SKM-1 treated with dmso at 0.1 percent for 144 hours (cell line): Measurements from ENCODE around the gene TRIM46.
"Not testable (repeated sequence)": the region's sequence is repeated elsewhere in the genome, so short reads cannot be mapped to it uniquely, and the experiment has no call there.

Experiments
- DNase-seq: peaks from one replicate; lab custom pipeline; 2025; ENCODE audit not compliant: unreplicated experiment; lab: John Stamatoyannopoulos, UW

TRIM46 gene

DNA sequence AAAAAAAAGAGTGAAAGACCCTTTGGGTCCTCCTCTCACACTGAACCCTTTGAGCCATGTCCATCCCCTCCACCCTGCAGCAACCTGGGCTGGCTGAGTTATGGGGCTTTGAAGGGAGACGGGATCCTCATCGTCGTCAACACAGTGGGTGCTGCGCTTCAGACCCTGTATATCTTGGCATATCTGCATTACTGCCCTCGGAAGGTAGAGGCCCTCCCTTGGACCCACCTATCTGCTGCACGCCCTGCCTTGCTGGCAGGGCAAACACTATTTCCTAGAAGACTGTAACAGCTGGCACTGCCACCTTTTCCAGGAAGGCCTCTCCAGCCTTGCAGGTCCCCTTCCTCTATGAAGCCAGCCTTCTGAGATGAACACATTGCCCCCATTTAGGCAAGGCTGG is 36.9 kb upstream of the TRIM46 start:
- DNase-seq, result no peak

DNA sequence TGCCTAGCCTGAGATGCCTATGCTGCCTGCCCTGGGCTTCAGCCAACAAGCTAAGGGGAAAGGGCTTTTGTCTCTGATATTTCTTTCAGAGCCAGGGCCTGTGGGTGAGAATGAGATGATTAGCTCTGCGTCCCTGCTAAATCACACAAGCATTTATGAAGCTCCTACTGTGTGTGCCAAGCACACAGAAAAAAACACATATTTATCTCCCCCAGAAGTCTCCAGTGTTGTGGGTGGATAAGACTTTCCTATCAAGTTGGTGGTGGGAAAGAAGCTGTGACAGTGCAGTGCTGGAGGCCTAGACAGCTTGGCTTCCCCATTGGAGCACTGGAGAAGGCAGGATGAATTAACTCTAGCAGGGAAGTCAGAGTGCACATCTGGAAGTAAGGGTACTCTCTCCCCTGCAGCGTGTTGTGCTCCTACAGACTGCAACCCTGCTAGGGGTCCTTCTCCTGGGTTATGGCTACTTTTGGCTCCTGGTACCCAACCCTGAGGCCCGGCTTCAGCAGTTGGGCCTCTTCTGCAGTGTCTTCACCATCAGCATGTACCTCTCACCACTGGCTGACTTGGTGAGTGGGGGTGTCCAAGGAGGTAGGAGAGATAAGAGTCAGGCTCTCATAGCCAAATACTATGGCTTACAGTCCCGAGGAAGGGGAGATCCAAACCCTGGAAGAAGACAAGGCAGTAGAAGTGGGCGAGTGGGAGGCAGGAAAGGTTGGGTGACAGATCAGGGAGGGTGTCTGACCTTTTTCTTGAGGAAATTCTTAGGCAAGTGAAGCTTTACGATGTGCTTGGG is 36.3 kb upstream of the TRIM46 start:
- no peak for DNase-seq

DNA sequence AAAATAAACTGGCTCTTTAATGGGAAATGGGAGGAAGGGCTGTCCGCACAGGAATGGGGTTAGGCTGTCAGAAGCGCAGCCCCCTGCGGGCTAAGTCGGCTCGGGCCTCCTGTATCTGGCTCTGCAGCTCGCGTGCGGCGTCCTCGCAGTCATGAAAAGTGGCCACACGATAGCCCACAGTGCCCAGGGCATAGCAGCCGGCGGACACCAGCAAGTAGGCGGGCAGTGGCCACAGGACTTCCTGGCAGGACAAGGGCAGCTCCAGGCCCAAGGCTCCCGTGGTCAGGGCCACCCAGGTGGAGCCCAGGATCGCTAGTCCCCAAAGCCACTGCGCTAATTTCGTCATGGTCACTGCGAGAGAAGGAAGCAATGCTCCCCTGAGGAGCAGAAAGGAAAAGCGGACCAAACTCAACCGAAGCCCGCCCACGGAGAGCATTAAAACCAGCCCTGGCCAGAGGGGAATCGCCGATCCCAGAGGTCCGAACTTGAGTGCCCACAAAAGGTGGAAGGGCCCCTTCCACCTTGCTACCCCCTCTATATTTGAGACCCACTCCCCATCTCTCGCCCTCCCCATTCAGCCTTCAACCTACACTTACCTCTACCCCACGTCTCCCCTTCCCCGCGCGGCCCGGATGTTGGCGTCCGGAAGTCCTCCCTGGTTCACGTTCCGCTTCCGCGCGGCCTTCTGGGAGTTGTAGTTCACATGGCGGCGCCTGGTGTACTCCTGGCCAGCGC is 33.6 kb upstream of the TRIM46 start, which contains the start of gene DPM3:
Gene DPM3, minus strand, starts transcription at position 637 of the 735 bp plus-strand sequence. Its CDS starts 291 bp downstream, at position 346.
- DNase-seq, result peak; percentile 90

DNA sequence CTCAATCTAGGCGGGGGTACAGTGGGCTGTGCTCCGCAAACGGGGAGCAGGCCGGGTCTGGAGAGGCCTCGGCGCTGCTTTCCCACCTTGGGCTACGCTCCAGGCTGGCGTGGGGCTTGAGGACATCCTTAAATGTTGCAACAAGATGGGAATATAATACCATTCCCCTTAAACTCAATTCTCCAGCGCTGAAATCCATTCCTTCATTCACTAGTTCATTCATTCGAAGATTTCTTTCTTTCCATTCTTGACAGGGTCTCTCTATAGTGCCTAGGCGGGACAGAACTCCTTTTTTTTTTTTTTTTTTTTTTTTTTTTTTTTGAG is 33.1 kb upstream of the TRIM46 start:
- DNase-seq, result no peak

DNA sequence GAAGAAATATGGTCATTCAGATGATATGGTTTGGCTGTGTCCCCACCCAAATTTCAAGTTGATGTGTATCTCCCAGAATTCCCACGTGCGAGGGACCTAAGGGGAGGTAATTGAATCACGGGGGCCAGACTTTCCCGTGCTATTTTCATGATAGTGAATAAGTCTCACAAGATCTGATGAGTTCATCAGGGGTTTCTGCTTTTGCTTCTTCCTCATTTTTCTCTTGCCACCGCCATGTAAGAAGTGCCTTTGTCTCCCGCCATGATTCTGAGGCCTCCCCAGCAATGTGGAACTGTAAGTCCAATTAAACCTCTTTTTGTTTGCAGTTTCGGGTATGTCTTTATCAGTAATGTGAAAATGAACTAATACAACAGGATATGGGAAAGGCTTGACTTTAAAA is 31.9 kb upstream of the TRIM46 start:
- no peak for DNase-seq

DNA sequence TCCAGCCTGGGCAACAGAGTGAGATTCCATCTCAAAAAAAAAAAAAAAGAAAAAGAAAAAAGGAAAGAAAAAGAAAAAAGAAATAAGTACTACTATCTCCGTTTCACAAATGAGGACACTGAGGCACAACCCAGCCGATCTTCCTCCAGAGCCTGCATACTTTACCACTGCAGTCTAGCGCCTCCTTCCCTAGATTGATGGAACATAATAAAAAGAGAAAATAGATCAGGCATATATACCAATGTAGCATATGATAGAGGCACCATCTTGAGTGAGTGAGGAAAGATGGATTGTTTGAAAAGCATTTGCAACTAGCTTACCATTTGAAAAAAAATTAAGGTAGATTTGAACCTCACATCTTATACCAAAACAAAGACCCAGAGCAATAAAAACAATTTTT is 28.2 kb upstream of the TRIM46 start:
- DNase-seq, result no peak

DNA sequence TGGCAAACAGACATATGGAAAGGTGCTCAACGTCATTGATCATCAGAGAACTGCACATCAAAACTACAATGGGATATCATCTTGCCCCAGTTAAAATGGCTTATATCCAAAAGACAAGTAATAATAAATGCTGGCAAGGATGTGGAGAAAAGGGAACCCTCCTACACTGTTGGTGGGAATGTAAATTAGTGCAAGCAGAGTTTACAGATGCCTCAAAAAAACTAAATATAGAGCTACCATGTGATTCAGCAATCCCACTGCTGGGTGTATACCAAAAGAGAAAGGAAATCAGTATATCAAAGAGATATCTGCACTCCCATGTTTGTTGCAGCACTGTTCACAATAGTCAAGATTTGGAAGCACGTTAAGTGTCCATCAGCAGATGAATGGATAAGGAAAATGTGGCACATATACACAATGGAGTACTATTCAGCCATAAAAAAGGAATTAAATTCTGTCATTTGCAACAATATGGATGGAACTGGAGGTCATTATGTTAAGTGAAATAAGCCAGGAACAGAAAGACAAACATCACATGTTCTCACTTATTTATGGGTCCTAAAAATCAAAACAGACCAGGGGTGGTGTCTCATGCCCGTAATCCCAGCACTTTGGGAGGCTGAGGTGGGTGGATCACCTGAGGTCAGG is 17.5 kb upstream of the TRIM46 start:
- DNase-seq, result not testable (repeated sequence)

DNA sequence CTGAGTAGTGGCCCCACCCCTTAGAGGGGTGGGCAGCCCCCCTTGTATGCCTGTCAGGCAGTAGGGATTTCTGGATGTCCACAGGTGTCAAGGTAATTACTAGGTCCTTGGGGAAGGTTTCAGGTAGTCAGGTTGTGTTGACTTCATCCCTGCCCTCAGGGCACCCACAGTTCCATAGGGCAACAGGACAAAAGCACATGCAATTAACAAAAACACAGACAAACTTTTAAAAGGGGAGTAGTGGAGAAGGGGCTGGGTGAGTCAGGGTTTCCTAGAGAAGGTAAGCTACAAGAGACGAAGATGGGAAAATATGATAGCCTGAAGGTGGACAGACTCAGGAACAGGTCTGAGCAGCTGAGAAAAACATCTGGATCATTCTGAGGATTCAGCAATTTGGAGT is 14.7 kb upstream of the TRIM46 start:
- no peak for DNase-seq

DNA sequence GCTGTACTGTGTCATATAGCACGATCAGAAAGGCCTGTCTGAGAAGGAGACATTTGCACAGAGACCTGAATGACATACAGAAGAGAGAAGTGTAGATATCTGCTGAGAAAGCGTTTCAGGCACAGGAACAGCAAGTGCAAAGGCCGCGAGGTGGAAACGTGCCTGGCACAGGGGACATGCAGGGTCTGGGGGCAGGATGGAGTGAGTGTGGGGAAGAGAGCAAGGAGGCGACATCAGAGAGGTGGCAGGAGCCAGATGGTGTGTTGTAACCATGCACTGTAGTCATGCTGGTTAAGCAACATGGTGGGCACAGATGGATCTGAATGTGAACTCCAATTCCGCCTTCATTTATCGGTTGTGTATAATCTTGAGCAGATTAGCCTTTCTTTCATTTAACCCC is 13.5 kb upstream of the TRIM46 start:
- DNase-seq, result no peak

DNA sequence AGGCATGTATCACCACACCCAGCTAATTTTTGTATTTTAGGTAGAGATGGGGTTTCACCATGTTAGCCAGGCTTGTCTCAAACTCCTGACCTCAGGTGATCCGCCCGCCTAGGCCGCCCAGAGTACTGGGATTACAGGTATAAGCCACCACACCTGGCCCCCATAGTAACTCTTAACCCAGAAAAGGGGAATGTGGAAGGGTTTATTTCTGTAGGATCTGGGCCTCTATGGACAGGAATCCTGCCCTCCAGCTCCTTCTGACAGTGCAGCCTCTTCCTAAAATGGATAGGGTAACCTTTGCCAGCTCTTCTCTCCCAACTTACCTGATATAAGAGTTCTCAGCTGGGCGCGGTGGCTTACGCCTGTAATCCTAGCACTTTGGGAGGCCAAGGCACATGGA is 11.0 kb upstream of the TRIM46 start:
- not testable (repeated sequence) for DNase-seq

DNA sequence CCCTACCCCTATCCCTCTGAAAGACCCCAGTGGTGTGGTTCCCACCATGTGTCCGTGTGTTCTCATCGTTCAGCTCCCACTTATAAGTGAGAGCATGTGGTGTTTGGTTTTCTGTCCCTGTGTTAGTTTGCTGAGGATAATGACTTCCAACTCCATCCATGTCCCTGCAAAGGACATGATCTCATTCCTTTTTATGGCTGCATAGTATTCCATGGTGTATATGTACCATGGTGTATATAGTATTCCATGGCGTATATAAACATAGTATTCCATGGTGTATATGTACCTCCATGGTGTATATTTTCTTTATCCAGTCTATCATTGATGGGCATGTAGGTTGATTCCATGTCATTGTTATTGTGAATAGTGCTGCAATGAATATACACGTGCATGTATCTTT is 9.9 kb upstream of the TRIM46 start:
- not testable (repeated sequence) for DNase-seq

DNA sequence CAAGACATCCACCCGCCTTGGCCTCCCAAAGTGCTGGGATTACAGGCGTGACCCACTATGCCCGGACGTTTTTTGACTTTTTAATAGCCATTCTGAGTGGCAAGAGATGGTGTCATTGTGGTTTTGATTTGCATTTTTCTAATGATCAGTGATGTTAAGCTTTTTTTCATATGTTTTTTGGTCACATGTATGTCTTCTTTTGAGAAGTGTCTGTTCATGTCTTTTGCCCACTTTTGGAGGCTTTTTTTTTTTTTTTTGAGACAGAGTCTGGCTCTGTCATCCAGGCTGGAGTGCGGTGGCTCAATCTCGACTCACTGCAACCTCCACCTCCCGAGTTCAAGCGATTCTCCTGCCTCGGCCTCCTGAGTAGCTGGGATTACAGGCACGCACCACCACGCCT is 9.0 kb upstream of the TRIM46 start:
- not testable (repeated sequence) for DNase-seq

DNA sequence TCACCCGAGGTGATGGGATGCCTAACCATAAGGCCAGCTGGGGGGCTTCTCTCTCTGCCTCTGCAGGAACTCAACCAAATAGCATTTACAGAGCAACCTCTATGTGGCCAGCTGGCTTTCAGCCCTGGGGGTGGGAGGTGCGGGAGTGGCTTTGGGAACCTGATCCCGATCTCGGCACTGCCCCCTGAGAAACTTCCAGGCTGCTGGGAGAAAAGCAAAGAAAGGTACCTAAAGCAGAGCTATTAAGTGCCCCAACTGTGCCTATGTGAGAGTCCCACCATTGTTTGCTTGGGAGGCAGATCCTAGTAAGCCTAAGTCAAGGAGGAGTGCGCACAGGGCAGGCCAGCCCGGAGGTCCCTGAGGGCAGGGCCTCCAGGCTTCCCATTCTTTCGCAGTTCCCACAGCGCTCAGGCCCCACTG is 7.6 kb upstream of the TRIM46 start:
- DNase-seq, result no peak

DNA sequence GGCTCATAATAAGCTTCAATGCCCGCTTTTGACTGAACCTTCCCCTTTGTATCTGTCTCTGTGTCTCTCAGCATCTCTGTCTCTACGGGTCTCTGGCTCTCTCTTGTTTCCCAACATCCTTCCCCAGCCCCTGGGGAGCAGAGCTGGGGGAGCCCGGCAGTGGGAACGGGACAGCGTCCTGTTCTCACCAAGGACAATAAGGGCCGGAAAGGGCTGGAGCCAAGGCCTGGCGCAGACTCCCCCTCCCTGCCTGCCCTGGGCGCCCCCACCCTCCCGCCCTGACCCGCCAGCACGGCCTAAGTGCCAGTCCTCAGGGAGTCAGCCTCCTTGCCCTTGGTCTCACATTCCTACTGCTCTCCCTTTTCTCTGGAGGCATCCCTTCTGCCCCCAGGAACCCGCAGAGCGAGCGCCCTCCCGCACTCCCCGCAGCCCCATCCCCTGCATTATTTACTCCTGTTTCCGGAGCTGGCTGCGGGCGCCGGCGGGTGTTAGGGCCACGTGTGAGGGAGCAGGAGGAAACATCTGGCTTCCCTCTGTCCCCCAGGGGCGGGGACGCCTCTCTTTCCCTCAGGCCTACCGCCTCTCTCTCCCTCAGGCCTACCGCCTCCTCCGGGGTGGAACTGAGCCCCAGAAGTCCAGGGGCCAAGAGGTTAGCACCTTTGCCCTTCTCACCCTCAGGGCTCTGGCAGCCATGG is 7.0 kb upstream of the TRIM46 start:
- no peak for DNase-seq

DNA sequence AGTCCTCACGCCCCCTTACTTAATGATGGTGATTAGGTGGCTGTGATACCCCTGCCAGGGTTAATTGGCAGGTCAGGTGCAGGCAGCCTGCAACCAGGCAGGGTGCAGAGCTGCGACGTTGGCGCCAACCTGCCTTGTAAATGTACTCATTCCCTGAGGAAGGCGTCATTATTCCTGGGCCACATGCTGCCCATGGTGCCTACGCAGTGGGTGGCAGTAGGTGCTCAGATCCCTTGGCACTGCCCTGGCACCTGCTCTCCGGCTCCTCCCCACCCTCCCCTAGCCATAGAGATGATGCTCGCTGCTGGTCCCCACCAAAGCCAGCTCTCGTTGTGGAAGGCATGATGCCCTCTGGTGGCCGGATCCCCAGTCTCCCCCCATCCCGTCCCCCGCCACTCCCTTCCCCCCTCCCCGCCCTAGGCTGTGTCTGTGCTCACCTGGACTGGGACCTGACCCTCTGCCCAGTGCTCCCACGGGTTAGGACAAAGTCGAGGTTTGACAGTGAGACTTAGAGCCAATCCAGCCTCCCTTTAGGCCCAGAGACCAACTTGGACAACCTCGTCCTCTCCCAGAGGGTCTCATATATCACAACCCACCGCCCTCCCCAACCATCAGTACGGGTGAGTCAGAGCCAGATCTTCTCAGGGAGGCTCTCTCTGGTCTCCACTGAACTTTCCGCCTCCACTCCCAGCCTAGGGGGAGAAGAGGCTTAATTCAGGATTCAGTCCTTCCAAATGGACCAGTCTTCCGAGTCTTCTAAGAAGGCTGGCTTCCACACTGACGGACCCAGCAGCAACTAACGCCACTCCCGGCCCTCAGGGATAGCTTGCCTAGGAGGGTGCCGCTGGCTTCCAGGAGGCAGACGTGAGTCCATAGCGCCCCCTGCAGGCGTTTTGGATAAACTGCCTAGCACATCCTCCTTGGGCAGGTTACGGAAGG is 6.2 kb upstream of the TRIM46 start:
- peak; percentile 88 for DNase-seq

DNA sequence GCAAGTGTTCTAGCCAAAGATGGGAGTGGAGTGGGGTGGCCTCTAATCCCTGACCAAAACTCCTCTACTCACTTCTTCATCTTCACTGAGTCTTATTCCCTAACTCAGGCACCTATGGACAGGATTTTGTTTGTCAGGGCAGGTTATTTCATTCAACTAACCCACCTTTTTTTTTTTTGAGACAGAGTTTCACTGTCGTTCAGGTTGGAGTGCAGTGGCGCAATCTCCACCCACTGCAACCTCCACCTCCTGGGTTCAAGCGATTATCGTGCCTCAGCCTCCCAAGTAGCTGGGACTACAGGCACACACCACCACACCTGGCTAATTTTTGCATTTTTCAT is 5.6 kb upstream of the TRIM46 start:
- DNase-seq, result not testable (repeated sequence)

DNA sequence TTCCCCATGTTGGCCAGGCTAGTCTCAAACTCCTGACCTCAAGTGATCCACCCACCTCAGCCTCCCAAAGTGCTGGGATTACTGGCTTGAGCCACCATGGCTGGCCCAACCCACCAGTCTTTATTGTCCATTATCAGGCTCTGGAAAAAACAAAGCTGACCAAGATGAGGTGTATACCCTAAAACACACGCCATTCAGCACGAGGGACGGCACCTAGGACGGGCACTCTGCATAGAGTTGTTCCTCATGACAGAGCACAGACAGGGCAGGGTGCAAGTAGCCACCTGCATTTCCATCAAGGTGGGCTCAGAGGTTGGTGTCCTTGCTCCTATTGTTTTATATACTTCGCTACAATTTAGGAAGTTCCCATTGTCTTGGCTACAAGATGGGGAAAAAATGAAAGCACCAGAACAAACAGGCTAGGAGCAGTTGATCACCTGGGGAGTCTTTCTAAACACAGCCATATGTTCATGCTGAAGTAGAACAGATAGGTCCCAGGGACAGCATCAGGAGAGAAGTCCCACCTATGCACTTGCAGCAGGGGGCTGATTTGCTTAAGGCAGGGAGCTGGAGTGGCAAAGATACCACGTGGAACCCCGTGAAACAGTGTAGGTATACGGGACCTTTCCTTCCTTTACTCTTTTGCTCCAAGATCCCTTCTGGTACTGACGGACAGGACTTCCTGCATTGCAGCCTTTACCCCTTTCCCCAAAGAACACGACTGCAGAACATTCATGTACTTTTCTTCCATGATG is 5.0 kb upstream of the TRIM46 start:
- no peak for DNase-seq

DNA sequence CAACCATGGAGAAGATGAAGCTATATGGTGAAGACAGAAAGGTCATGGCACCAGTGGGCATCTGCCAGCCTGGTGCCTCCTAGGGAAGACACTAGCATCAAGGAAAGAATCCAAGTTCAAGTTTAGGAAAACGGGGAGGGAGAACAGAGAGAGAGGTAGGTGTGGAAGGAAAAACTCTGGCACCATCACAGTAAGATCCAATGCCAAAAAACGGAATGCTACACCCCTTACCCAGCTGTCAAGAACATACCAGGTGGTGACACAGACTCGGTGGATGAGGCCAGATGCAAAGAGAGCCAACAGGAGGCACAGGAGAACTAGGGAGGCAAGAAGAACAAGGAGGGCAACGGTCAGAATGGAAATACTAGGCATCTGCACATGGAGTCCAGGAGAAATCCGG is 4.1 kb upstream of the TRIM46 start:
- DNase-seq, result no peak

DNA sequence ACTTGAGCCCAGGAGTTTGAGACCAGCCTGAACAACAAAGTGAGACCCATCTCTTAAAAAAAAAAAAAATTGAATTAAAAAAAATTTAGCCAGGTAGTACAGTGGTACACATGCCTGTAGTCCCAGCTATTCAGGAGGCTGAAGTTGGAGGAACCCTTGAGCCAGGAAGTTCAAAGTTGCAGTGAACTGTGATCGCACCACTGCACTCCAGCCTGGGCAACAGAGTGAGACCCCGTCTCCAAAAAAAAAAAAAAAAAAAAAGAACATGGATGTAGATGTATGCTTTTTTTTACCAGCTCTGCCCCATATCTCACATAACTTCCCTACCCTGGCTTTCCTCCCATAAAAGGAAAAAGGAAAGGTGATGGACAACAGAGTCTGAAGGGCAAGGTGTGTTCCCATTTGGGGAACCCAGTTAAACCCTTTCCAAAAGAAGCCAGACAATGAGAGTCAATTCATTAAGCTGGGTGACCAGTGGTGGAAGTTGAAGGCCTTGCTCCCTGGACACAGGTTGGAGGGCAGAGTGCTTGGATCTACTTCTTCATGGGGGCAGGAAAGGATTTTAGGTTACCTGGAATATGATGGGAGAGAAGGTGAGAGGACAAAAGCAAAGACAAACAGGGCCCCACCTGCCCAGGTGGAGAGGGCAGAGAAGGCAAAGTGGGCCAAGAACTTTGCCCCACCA is 3.4 kb upstream of the TRIM46 start:
- no peak for DNase-seq
